LHCN-M2 (cell line): ENCODE results near the gene ZNF892. TPM values are rescaled to one million over a fixed set of nuclear protein-coding genes. Genes with fewer than 3 reads are reported as not detected.
A peak's percentile ranks its signal among the peaks of the same experiment; 100 is the strongest.

Source experiments
- DNase-seq: peaks from one replicate; pipeline ENCODE4 v3.0.0-alpha.2; 2012; ENCODE audit warnings: low read depth
- polyA plus RNA-seq: library from polyadenylated mRNA; unstranded; fragments of >200 nt; gene quantifications from one replicate; pipeline ENCODE4 v1.2.1, GENCODE V29; 2012; ENCODE audit warnings: missing spikeins
- total RNA-seq: library from RNA; depleted of rRNA; stranded (reverse); fragments of >200 nt; gene quantifications from 2 replicates; pipeline ENCODE4 v1.2.3, GENCODE V29; 2014; rRNA removed

Gene ZNF892
- total RNA-seq, result 3.4 and 4.6 TPM in 2 replicates
- polyA plus RNA-seq, result 0.51 TPM

- peak; percentile 90 for DNase-seq
Observed at GRCh38 chr2:95207111-95207961, at the start of gene ZNF892. ZNF892 (plus strand) TSS chr2:95207521; CDS start chr2:95207816, 295 bp downstream.

- no peak for DNase-seq
Observed at GRCh38 chr2:95158441-95158840, 48.9 kb upstream of the ZNF892 start.

GRCh38 chr2:95158891-95159619 lies 48.3 kb upstream of the ZNF892 start:
- peak; percentile 38 for DNase-seq

GRCh38 chr2:95159690-95160449 lies 47.5 kb upstream of the ZNF892 start, which contains the start of gene ZNF514:
ZNF514 (minus strand) TSS chr2:95159848; CDS start chr2:95153253, 6,595 bp downstream.
- DNase-seq, result peak; percentile 49

- no peak for DNase-seq
Observed at GRCh38 chr2:95165030-95165370, 42.3 kb upstream of the ZNF892 start.

GRCh38 chr2:95165371-95166064 lies 41.8 kb upstream of the ZNF892 start, which contains the start of gene ZNF2:
ZNF2 (plus strand) TSS chr2:95165809; CDS start chr2:95176227, 10,418 bp downstream.
- peak; percentile 98 for DNase-seq

- DNase-seq, result no peak
Observed at GRCh38 chr2:95166065-95166763, 41.1 kb upstream of the ZNF892 start.

- DNase-seq, result no peak
Observed at GRCh38 chr2:95171902-95172301, 35.4 kb upstream of the ZNF892 start.

- no peak for DNase-seq
Observed at GRCh38 chr2:95174031-95174542, 33.2 kb upstream of the ZNF892 start.

- DNase-seq, result no peak
Observed at GRCh38 chr2:95179451-95179850, 27.9 kb upstream of the ZNF892 start.

GRCh38 chr2:95181774-95182173 lies 25.5 kb upstream of the ZNF892 start:
- no peak for DNase-seq

GRCh38 chr2:95185197-95185596 lies 22.1 kb upstream of the ZNF892 start:
- no peak for DNase-seq

- DNase-seq, result no peak
Observed at GRCh38 chr2:95185973-95186372, 21.3 kb upstream of the ZNF892 start.

- DNase-seq, result peak; percentile 10
Observed at GRCh38 chr2:95192956-95193355, 14.4 kb upstream of the ZNF892 start.

GRCh38 chr2:95203911-95204310 lies 3.4 kb upstream of the ZNF892 start:
- DNase-seq, result no peak

GRCh38 chr2:95204396-95204795 lies 2.9 kb upstream of the ZNF892 start:
- DNase-seq, result no peak

GRCh38 chr2:95206096-95206495 lies 1.2 kb upstream of the ZNF892 start:
- no peak for DNase-seq

- peak; percentile 51 for DNase-seq
Observed at GRCh38 chr2:95208106-95208505, 785 bp downstream of the ZNF892 start.

- no peak for DNase-seq
Observed at GRCh38 chr2:95215018-95215612, 7.8 kb downstream of the ZNF892 start.

GRCh38 chr2:95220449-95220848 lies 13.1 kb downstream of the ZNF892 start:
- no peak for DNase-seq
